Ovary (tissue), 3 donors: ENCODE data around the gene SLC15A3.

Source experiments
- CTCF ChIP-seq, 3 donors: fragments of 450-650 bp in 2 of 3; fragments of 200-600 bp in 1 of 3; IDR thresholded peaks; one replicate each; pipeline versions ENCODE4 v1.5.1 to v1.8.0; 2016 to 2022; ENCODE audit warnings: antibody characterized with exemption in 3 of 3, mild to moderate bottlenecking in 1 of 3
- EP300 ChIP-seq: sonication (generic); formaldehyde crosslinking; IDR thresholded peaks from one replicate; pipeline ENCODE4 v1.6.1; 2017; ENCODE audit warnings: antibody characterized with exemption
- donor health status: DM: no; HTN: no; CAD: no.

DNA sequence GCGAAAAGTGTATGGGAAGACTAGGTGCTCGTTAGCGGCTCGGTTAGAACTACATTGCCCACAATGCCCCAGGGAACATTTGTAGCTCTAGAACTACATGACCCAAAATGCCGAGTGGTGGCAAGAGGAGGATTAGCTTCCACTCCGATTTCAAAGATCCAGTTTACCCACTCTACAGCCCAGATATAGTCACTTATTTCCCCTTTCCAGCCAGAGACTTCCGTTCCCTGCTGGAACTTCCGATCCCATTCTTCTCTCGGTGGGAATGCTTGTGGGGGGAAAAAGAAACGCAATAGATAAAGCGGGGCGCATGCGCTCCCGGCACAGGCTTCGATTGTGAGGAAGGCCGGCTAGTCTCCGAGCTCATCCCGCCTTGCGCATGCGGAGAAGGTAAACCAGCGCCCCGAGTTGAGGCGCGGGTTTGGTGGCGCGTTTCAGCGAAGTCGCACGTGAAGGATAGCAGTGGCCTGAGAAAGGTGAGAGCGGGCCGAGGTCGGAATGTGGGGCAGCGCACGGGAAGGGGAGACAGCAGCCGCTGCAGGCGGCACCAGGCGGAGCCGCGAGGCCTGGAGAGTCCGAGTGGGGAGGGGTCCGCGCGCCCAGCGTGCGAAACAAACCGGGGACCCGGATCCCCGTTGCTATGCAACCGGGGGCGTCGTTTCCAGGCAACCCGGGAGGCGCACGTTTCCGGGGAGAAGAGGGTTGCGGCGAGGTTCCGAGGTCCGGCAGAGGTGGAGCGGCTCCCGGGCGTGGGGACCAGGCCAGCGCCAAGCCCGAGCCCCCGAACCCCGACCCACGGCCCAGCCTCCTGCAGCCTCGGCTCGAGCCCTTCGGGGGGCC lies 38.0 kb downstream of the SLC15A3 start, which contains the start of gene TMEM109:
- no peak for TF ChIP-seq CTCF (IDR thresholded peaks at IDR 0.05)
- no peak for TF ChIP-seq EP300
